Muscle layer of duodenum (tissue), 2 donors: ENCODE data around the gene ABHD1.

Experiments
- H3K27ac ChIP-seq: one replicate; pipeline ENCODE4 v1.7.0; 2013; ENCODE audit warnings: mild to moderate bottlenecking, low read length
- H3K27me3 ChIP-seq: one replicate; pipeline ENCODE4 v1.7.0; 2013; ENCODE audit warnings: low read depth, mild to moderate bottlenecking, control low read depth, low read length
- H3K36me3 ChIP-seq, 2 donors: one replicate each; pipeline ENCODE4 v1.7.0; 2013; ENCODE audit warnings: low read length in 2 of 2, control low read depth in 1 of 2, mild to moderate bottlenecking in 1 of 2; ENCODE audit not compliant: insufficient read depth in 2 of 2, control insufficient read depth in 1 of 2
- H3K4me1 ChIP-seq, 2 donors: one replicate each; pipeline ENCODE4 v1.7.0; 2013; ENCODE audit warnings: low read length in 2 of 2, mild to moderate bottlenecking in 2 of 2, control low read depth in 1 of 2, moderate library complexity in 1 of 2; ENCODE audit not compliant: insufficient read depth in 2 of 2, control insufficient read depth in 1 of 2
- H3K4me3 ChIP-seq, 2 donors: one replicate each; pipeline ENCODE4 v1.7.0; 2013; ENCODE audit warnings: low read length in 2 of 2, low read depth in 1 of 2, mild to moderate bottlenecking in 1 of 2
- H3K9me3 ChIP-seq, 2 donors: one replicate each; pipeline ENCODE4 v1.7.0; 2013; ENCODE audit warnings: low read length in 2 of 2, control low read depth in 1 of 2, mild to moderate bottlenecking in 1 of 2; ENCODE audit not compliant: control insufficient read depth in 1 of 2
- donor health status: healthy.

Gene ABHD1

GRCh38 chr2:27179344-27180000, 55.9 kb downstream of the ABHD1 start:
- Histone ChIP-seq H3K9me3 (no peaks in the 10 kb centered on the region), H3K27me3 (no peaks in the 10 kb centered on the region), H3K36me3 (peaks cover 0 to 6% of the 10 kb centered on the region in 2 donors), H3K4me1 (no peaks in the 10 kb centered on the region), H3K4me3 (no peak overlapping the region), H3K27ac (no peak overlapping the region)
